Stimulated activated CD4-positive, alpha-beta T cell treated with anti-CD3 and anti-CD28 coated beads, Interleukin-1b, Interleukin-23, amount 100 ng/mL, for 4 hours (primary cell): ENCODE measurements around the gene ZNF879.

Experiments used
- DNase-seq, 2 donors: peaks; one replicate each; pipeline ENCODE4 v3.0.0-alpha.2; 2020; ENCODE audit warnings: low read depth in 2 of 2

The ZNF879 gene

DNA sequence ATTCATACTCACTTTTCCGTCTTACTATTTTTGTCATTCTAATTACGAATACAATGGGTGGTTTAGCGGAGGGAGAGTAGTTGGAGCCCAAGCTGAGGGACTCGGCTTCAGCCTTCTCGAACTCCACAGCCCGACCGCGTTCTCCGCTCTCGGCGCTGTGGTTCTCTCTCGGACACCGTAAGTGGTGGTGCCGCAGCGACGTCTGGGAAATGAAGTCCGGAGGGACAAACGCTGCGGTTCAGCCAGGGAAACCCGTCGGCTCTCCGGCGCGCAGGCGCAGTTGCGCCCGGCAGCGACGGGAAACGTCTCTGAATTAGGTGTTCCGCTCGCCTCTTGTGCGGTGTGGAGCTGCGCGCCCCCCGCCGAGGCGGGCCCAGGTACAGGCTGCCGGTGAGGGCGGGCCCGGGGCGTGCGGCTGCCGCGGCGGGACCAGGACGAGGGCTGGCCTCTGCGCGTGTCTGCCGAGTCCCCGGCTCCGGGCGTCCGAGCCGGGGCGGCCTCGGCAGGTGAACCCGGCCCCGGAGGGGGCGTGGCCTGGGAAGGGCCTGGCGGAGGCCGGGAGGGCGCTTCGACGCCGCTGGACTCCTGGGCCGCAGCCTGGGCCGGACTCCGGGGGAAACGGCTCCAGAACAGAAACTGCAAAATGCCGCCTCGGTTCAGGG, at the start of gene ZNF879:
ZNF879 (plus strand) TSS at position 277 of the 662 bp plus-strand sequence. CDS start 1,201 bp downstream, outside the sequence.
- DNase-seq: peak; percentile 89 to 91

- DNase-seq: no peak
Measured at GRCh38 chr5:178981381-178981780, 42.2 kb upstream of the ZNF879 start.

- no peak for DNase-seq
Measured at GRCh38 chr5:178982941-178983340, 40.7 kb upstream of the ZNF879 start.

DNA sequence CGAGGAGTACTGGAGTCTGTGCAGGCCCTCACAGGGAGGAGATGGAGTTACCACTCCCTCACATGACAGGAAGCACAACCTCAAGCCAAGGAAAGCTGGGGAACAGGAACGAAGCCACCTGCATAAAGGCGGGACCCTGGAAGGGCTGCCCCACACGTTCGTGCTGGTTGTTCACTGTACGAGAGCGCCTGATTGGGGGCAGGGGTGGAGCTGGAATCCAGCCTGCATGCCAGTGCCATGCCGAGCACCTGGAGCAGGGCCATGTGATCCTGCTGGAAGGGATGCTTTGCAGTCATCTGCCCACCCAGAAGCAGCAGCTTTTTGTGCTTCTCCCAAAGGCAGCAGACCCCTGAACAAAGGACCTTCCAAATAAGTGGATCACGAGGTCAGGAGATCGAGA, 39.9 kb upstream of the ZNF879 start:
- no peak for DNase-seq

DNA sequence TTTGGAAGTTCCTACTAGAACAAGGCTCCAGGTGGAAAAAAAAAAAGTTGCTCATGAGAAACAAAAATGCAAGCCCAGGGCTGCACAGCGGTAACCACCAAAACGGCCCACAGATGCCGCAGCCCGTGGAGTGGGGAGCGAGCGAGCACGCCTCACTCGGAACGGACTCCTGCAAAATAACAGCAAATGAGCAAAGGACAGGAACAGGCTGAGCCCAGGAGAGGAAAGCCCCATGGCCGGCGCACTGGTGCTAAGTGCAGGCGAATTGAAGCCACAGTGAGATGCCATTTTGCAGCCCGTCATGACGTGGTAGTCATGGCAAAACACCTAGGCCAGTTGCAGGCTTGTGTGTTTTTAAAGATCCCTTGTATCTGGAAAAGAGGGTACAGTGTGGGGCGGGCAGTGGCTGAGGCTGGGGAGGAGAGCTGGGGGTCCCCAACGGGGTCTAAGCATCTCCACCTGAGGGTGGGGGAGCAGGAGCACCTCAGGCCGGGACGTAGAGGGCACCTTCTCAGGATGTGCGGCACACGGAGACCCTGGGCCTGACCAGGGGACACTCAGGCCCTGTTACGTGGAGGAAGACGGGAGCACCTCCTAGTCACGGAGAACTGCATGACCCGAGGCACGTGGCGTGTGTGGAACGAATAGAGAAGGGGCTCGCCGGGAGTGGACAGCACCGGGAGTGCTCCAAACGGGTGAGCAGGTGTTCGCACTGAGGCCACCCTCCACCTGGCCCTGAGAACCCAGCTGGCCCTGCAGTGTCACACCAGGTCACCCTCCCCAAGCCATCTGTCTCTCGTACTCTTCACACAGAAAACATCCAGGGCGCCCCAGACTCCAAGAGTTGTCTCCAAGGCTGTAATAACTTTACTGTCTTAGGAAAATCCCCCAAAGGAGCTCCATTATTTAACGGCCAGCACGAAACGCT, 39.2 kb upstream of the ZNF879 start:
- DNase-seq: no peak

DNA sequence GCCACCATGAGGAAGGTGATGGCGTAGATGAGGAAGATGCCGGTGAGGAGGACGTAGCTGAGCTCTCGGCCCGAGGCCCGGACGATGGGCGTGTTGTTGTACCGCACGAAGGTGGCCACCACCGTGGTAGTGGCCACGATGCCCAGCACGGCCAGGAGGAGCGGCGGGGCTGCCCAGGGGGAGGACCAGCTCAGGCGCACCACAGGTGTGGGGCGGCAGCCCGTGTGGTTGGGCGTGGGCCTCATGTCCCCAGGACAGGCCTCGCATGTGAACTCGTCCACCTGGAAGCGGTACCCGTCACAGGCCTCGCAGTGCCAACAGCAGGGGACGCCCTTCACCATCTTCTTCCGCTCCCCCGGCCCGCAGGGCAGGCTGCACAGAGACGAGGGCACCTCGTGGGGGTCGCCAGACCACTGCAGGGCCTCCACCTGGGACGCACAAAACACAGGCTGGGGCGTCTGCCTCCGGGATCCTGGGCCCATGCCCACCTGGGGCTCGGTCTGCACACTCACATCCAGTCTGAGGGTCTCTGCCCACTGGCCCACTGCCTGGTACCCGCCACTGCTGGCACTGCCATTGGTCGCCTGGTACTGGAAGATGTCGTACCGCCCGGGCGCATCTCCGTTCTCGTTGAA, 37.2 kb upstream of the ZNF879 start:
- no peak for DNase-seq

DNA sequence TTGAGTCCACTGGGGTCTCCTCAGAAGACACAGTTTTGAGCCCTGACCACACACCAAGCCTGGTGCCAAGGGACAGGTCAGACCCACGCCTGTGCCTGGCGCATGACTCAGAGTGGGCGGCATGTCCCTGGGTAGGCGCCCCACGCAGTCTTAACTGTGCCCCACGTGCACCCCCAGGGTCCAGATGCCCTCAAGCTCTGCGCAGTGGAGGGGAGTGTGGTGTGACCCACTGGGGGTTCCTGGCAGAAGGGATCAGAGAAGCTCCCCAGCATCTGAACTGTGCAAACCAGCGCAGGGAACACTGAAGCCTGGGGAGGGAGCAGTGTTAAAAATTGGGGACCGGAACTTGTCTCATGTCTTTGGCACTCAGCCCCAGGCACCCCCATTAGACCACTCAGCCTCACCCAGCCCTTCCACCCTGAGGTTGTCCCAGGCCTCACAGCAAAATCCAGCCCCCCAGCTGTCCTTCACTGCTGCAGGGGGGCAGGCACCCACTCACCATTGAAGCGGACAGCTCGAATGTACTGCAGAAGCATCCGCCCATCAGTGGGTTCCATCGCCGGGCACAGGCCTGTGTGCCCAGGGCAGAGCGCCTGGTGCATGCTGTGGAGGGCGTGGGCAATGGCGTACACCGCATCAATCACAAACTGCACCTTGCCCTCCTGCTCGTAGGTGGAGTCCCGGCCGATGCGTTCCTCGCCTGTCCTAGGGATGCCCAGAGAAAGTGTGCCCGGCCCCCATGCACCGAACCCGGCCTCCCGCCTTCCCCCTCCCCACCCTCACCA, 35.0 kb upstream of the ZNF879 start:
- DNase-seq: no peak

- no peak for DNase-seq
Measured at GRCh38 chr5:178989311-178989710, 34.3 kb upstream of the ZNF879 start.

GRCh38 chr5:178990491-178990890, 33.1 kb upstream of the ZNF879 start:
- DNase-seq: no peak

GRCh38 chr5:178991190-178992145, 32.1 kb upstream of the ZNF879 start:
- no peak for DNase-seq

GRCh38 chr5:178992291-178992895, 31.2 kb upstream of the ZNF879 start:
- DNase-seq: no peak

- DNase-seq: no peak
Measured at GRCh38 chr5:178993236-178993765, 30.3 kb upstream of the ZNF879 start.

GRCh38 chr5:178993955-178994579, 29.5 kb upstream of the ZNF879 start:
- no peak for DNase-seq

GRCh38 chr5:178994580-178995340, 28.8 kb upstream of the ZNF879 start, which contains the start of gene GRM6:
TSS of gene GRM6 (minus strand) at chr5:178995320. CDS start at chr5:178994944, 376 bp downstream.
- DNase-seq: no peak

DNA sequence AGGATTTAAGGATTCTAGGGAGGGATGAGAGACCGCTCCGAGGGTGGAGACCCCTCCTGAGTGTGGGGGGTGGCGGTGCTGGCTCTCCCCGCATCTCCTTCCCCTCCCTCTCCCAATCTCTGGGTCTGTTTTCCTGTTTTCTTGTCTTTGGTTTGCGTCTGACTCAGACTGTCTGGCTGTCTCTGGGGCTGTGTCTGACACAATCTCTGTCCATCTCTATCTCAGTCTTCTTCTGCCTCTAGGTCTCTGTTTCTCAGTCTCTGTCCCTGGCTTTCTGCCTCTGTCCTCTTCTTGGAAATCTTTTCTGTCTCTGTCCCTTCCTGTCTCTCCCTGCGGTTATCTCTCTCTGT, 28.3 kb upstream of the ZNF879 start:
- DNase-seq: no peak

DNA sequence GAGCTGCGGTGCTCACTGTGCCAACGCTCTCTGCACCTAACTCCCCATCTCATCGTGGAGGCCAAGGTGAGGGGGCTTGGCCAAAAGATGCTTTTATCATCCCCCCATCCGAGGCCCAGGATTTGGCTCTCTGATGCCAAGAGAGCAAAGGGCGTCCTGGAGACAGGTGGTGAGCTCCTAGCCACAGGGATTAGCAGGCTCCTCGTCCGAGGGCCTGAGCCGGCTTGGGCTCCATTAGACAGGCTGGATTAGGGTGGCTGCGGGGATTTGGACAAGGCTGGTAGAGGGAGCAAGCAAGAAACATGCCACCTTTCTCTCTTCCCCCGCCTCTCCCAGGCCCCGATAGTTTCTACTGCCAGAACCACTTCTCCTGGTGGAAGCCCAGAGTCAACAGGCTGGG, 27.4 kb upstream of the ZNF879 start:
- no peak for DNase-seq

- DNase-seq: no peak
Measured at GRCh38 chr5:178997191-178997590, 26.4 kb upstream of the ZNF879 start.

DNA sequence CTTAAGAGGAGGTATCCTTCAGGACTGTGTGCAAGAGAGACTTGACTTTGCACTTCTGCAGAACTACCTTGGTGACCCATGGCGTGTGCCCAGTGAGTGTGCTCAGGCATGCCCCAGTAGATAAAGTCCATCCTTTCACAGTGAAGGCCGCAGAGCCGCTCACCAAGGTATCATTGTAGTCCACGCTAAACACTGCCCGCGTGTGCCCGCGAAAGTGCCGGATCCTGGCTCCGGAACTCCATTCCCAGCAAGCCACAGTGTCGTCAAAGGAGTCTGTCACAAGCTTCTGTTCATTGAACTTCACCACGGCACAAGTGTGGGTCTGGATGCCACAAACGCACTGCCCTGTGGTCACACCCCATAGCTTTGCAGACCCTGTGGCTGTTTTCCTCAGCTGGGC, 25.2 kb upstream of the ZNF879 start:
- DNase-seq: no peak

- no peak for DNase-seq
Measured at GRCh38 chr5:179006564-179006963, 17.0 kb upstream of the ZNF879 start.
